ENCODE data around the gene DMGDH. TPM values are rescaled to one million over a fixed set of nuclear protein-coding genes. Genes with fewer than 3 reads are reported as not detected.
"Not testable (repeated sequence)": the region's sequence is repeated elsewhere in the genome, so short reads cannot be mapped to it uniquely, and the experiment has no call there.

The DMGDH gene
- total RNA-seq, 3 donors from 2014 or later (not counting 1 experiment from before 2014, with no cell fraction given): 0.43 to 2.9 (median 2.4) TPM

DNA sequence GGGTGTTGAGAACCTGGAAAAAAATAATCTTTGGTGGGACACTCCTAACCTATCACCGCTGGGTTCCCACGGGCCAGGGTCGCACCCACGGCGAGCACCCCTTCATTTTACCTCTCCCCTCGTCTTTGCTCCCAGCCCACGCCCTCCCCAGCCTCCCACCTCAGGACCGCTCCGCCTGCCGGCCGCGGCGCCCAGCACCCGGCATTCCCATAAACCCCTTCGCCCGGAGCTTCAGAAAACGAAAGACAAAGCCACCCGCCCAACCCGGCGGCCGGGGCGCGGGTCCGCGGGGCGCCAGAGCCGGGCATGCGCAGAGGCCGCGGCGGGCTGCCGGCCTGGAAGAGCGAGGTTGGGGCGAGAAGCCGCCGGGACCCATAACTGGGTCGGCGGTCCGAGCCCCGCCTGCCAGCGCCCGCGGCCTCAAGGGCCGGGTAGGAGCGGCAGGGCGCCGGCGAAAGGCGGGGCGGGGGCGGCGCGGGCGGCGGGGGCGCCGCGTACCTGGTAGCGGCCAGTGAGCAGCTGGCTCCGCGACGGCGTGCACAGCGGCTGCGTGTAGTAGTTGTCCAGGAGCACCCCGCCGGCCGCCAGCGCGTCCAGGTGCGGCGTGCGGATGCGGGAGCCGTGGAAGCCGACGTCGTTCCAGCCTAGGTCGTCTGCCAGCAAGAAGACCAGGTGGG, 84.9 kb downstream of the DMGDH start:
- Mint-ChIP-seq H3K4me3 (peak overlapping the region; percentile 92), H3K9me3 (no peaks in the 10 kb centered on the region), H3K27me3 (ENCODE audit: low read depth in 2 of 2) (no peaks in the 10 kb centered on the region), H3K36me3 (no peaks in the 10 kb centered on the region), H3K4me1 (peaks cover 25% of the 10 kb centered on the region in 2 donors), H3K27ac (peak overlapping the region; percentile 94 to 95)
- WGBS (ENCODE audit: insufficient coverage): under 1% methylated on average over 79 of the region's 79 CpGs
- H3K36me3 ChIP-seq (ENCODE audit: control insufficient read depth, insufficient read depth, low read length): no peaks in the 10 kb centered on the region
- TF ChIP-seq CTCF (IDR thresholded peaks at IDR 0.05): no peak
- peak overlapping the region; percentile 85 for H3K27ac ChIP-seq (ENCODE audit: low read length)
- H3K9me3 ChIP-seq (ENCODE audit: control insufficient read depth, insufficient read depth, low read length): no peaks in the 10 kb centered on the region
- intact Hi-C loops (cut with micrococcal nuclease): loop anchor here (5.0 to 10.0 kb wide), 4 partner anchors 148 to 690 kb away; partner anchors contain the start of genes AP3B1, JMY and SCAMP1
- H3K4me3 ChIP-seq (ENCODE audit: low read length): peak overlapping the region; percentile 68
- no peaks in the 10 kb centered on the region for H3K27me3 ChIP-seq (ENCODE audit: control insufficient read depth, insufficient read depth, low read length)
- ATAC-seq: peak; percentile 70 to 79 (median 76)
- peaks cover 13% of the 10 kb centered on the region for H3K4me1 ChIP-seq (ENCODE audit: control insufficient read depth, insufficient read depth, low read length)
- peak; percentile 76 to 88 for DNase-seq

- Histone ChIP-seq H3K9me3 (ENCODE audit: control insufficient read depth, insufficient read depth, low read length) (no peaks in the 10 kb centered on the region), H3K4me1 (ENCODE audit: control insufficient read depth, insufficient read depth, low read length) (peaks cover 13% of the 10 kb centered on the region), H3K4me3 (ENCODE audit: low read length) (peak overlapping the region; percentile 68), H3K27me3 (ENCODE audit: control insufficient read depth, insufficient read depth, low read length) (no peaks in the 10 kb centered on the region), H3K36me3 (ENCODE audit: control insufficient read depth, insufficient read depth, low read length) (no peaks in the 10 kb centered on the region), H3K27ac (ENCODE audit: low read length) (peak overlapping the region; percentile 85)
- no peak for ATAC-seq
- Mint-ChIP-seq H3K9me3 (no peaks in the 10 kb centered on the region), H3K4me3 (peak overlapping the region; percentile 92), H3K4me1 (peaks cover 25% of the 10 kb centered on the region in 2 donors), H3K36me3 (no peaks in the 10 kb centered on the region), H3K27ac (peak overlapping the region; percentile 94 to 95), H3K27me3 (ENCODE audit: low read depth in 2 of 2) (no peaks in the 10 kb centered on the region)
- intact Hi-C loops (cut with micrococcal nuclease): loop anchor here (5.0 to 10.0 kb wide), 3 partner anchors 148 to 689 kb away; partner anchors contain the start of genes AP3B1 and SCAMP1
- peak in 1 of 2 donors; percentile 15 for DNase-seq
- no peak for TF ChIP-seq CTCF (IDR thresholded peaks at IDR 0.05)
- WGBS (ENCODE audit: insufficient coverage): 24% methylated on average over 12 of the region's 17 CpGs
Observed at GRCh38 chr5:78983601-78984438, 85.7 kb downstream of the DMGDH start.

DNA sequence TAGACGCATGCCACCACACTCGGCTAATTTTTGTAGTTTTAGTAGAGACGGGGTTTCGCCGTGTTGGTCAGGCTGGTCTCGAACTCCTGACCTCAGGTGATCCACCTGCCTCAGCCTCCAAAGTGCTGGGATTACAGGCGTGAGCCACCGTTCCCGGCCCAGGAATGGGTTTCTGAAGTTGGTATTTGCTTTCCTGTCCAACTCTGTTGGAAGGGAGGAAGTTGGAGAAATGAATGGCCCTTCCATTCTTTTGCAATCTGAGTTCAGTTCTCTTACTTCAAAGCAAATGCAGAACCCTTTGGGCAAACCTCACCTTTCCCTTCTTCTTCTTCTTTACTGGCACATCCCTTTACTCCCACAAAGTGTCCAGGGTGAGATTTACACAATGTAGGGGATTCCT, 86.3 kb downstream of the DMGDH start:
- WGBS (ENCODE audit: insufficient coverage): 94% methylated on average over 9 of the region's 9 CpGs
- not testable (repeated sequence) for ATAC-seq; H3K4me3 ChIP-seq (ENCODE audit: low read length); H3K27me3 Mint-ChIP-seq (ENCODE audit: low read depth in 2 of 2); H3K27me3 ChIP-seq (ENCODE audit: control insufficient read depth, insufficient read depth, low read length); H3K36me3 ChIP-seq (ENCODE audit: control insufficient read depth, insufficient read depth, low read length); H3K36me3 Mint-ChIP-seq; H3K27ac ChIP-seq (ENCODE audit: low read length); H3K9me3 ChIP-seq (ENCODE audit: control insufficient read depth, insufficient read depth, low read length); H3K9me3 Mint-ChIP-seq; DNase-seq
- intact Hi-C loops (cut with micrococcal nuclease): loop anchor here (5.0 to 10.0 kb wide), 3 partner anchors 149 to 688 kb away; partner anchors contain the start of genes AP3B1 and SCAMP1
- peaks cover 25% of the 10 kb centered on the region in 2 donors for H3K4me1 Mint-ChIP-seq
- H3K4me1 ChIP-seq (ENCODE audit: control insufficient read depth, insufficient read depth, low read length): peaks cover 13% of the 10 kb centered on the region
- peak overlapping the region; percentile 92 for H3K4me3 Mint-ChIP-seq
- H3K27ac Mint-ChIP-seq: peak overlapping the region; percentile 94 to 95

- DNase-seq: no peak
- no peak overlapping the region for H3K27ac ChIP-seq (ENCODE audit: low read length)
- H3K4me3 Mint-ChIP-seq: no peak overlapping the region
- H3K27me3 Mint-ChIP-seq (ENCODE audit: low read depth in 2 of 2): no peaks in the 10 kb centered on the region
- ATAC-seq: no peak
- H3K36me3 Mint-ChIP-seq: no peaks in the 10 kb centered on the region
- no peaks in the 10 kb centered on the region for H3K9me3 Mint-ChIP-seq
- no peak overlapping the region for H3K27ac Mint-ChIP-seq
- no peaks in the 10 kb centered on the region for H3K9me3 ChIP-seq (ENCODE audit: control insufficient read depth, insufficient read depth, low read length)
- H3K27me3 ChIP-seq (ENCODE audit: control insufficient read depth, insufficient read depth, low read length): no peaks in the 10 kb centered on the region
- peaks cover 7% of the 10 kb centered on the region for H3K4me1 ChIP-seq (ENCODE audit: control insufficient read depth, insufficient read depth, low read length)
- intact Hi-C loops (cut with micrococcal nuclease): loop anchor here (5.0 to 10.0 kb wide), 3 partner anchors 152 to 685 kb away; partner anchors contain the start of genes AP3B1 and SCAMP1
- no peak overlapping the region for H3K4me3 ChIP-seq (ENCODE audit: low read length)
- H3K4me1 Mint-ChIP-seq: peaks cover 12 to 17% of the 10 kb centered on the region in 2 donors
- H3K36me3 ChIP-seq (ENCODE audit: control insufficient read depth, insufficient read depth, low read length): no peaks in the 10 kb centered on the region
- no peak for TF ChIP-seq CTCF (IDR thresholded peaks at IDR 0.05)
Observed at GRCh38 chr5:78979909-78980308, 89.6 kb downstream of the DMGDH start.

Measured in natural killer cell (primary cell).